PC-3 (cell line): ENCODE data around the gene TTC33. TPM values are rescaled to one million over a fixed set of nuclear protein-coding genes. Genes with fewer than 3 reads are reported as not detected.

Experiments used
- ATAC-seq: fragments of 200-7000 bp; cut with Tn5 transposase; 2 replicates; pipeline ENCODE4 v1.9.1; 2020; ENCODE audit warnings: mild to moderate bottlenecking, moderate library complexity
- BruUV-seq: library from RNA; stranded (reverse); fragments of 400-500 nt; replicated peaks from 2 replicates; lab custom pipeline; 2021; lab: Mats Ljungman, UMichigan
- CTCF ChIA-PET: fragments of 300-600 bp; sonication (Branson Sonifier 250); formaldehyde crosslinking; loops from one replicate; lab custom pipeline; 2022; ENCODE audit warnings: antibody characterized with exemption; lab: Charles Lee
- POLR2A ChIA-PET: fragments of 300-600 bp; sonication (Branson Sonifier 250); formaldehyde crosslinking; loops from one replicate; lab custom pipeline; 2022; ENCODE audit warnings: antibody characterized with exemption; ENCODE audit not compliant: unreplicated experiment; lab: Charles Lee
- DNase-seq: peaks from one replicate; pipeline ENCODE4 v3.0.0-alpha.2; 2015
- H2AFZ ChIP-seq: fragments of 300-600 bp; sonication (generic); 2 replicates; pipeline ENCODE4 v1.6.0; 2016; ENCODE audit warnings: antibody characterized with exemption, low read length
- H3F3A ChIP-seq: fragments of 300-600 bp; sonication (generic); one replicate; pipeline ENCODE4 v1.6.0; 2017; ENCODE audit warnings: antibody characterized with exemption, low read length, control low read depth, mild to moderate bottlenecking; ENCODE audit not compliant: unreplicated experiment
- H3K27ac ChIP-seq: fragments of 300-600 bp; sonication (generic); 2 replicates; pipeline ENCODE4 v1.5.1; 2016; ENCODE audit warnings: mild to moderate bottlenecking, low read length
- H3K27me3 ChIP-seq: fragments of 300-600 bp; sonication (generic); 2 replicates; pipeline ENCODE4 v1.6.1; 2016; ENCODE audit warnings: low read length, mixed read lengths
- H3K36me3 ChIP-seq: fragments of 300-600 bp; sonication (generic); 2 replicates; pipeline ENCODE4 v1.6.1; 2016; ENCODE audit warnings: low read depth, mixed run types, low read length, mixed read lengths
- H3K4me1 ChIP-seq: fragments of 300-600 bp; sonication (generic); 2 replicates; pipeline ENCODE4 v1.5.1; 2016; ENCODE audit warnings: low read length; ENCODE audit not compliant: insufficient read depth
- H3K4me2 ChIP-seq: fragments of 300-600 bp; sonication (generic); 2 replicates; pipeline ENCODE4 v1.6.0; 2016; ENCODE audit warnings: low read length
- H3K4me3 ChIP-seq: fragments of 300-600 bp; sonication (generic); 2 replicates; pipeline ENCODE4 v1.5.1; 2016; ENCODE audit warnings: mild to moderate bottlenecking, low read length, mixed read lengths
- H3K79me2 ChIP-seq: fragments of 300-600 bp; sonication (generic); 2 replicates; pipeline ENCODE4 v1.6.1; 2017; ENCODE audit warnings: low read length, mixed read lengths
- H3K9ac ChIP-seq: fragments of 300-600 bp; sonication (generic); 2 replicates; pipeline ENCODE4 v1.6.0; 2016; ENCODE audit warnings: mild to moderate bottlenecking, low read length
- H3K9me2 ChIP-seq: fragments of 300-600 bp; sonication (generic); replicated peaks from 2 replicates; pipeline ENCODE4 v1.6.1; 2016; ENCODE audit warnings: mixed run types, low read length, mixed read lengths
- H3K9me3 ChIP-seq: fragments of 300-600 bp; sonication (generic); 2 replicates; pipeline ENCODE4 v1.6.1; 2016; ENCODE audit warnings: low read length, mixed read lengths
- H4K20me1 ChIP-seq: fragments of 300-600 bp; sonication (generic); 2 replicates; pipeline ENCODE4 v1.6.1; 2016; ENCODE audit warnings: low read length, mixed read lengths
- EZH2 ChIP-seq: fragments of 300-600 bp; sonication (generic); IDR thresholded peaks from one replicate; pipeline ENCODE4 v1.6.1; 2017; ENCODE audit warnings: antibody characterized with exemption, mild to moderate bottlenecking, low read length; ENCODE audit not compliant: unreplicated experiment
- EZH2phosphoT487 ChIP-seq: fragments of 300-600 bp; sonication (generic); IDR thresholded peaks from 2 replicates; pipeline ENCODE4 v1.6.1; 2018; ENCODE audit warnings: mild to moderate bottlenecking, antibody characterized with exemption, low read length, borderline replicate concordance
- intact Hi-C: fragments of 100-400 bp; cut with micrococcal nuclease; formaldehyde crosslinking; loops from 2 replicates; pipeline ENCODE4 v1.9.0; 2023
- total RNA-seq: library from RNA; depleted of rRNA; stranded (reverse); fragments of >200 nt; gene quantifications from 2 replicates; pipeline ENCODE4 v1.2.3, GENCODE V29; 2014
- TF ChIP-seq, protein P1 (sequence below): fragments of 300-600 bp; sonication (generic); conservative IDR thresholded peaks from 2 replicates; pipeline ENCODE4 v1.5.1; 2017; ENCODE audit warnings: antibody characterized with exemption, low read depth, mild to moderate bottlenecking, low read length

The TTC33 gene
- total RNA-seq, 1 experiment from 2014 or later, result 9.0 TPM

DNA sequence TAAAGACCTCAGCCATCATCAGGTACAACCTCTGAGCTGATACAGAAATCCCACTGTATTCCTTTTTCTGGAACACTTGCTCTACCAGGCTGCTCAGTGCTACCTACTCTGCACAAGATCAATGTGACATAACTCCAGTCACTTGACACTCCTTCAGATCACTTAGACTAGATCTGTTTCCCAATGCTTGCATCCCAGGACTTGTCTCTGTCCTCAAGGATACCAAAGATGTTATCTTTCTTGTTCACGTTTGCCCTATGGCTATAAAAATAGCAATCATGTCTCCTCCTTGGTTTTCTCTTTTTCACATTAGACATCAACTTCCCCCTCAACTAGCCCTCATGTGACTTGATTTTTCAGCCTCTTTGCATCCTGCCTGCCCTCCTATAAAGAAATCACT, 264.1 kb downstream of the TTC33 start:
- no TSS peak for BruUV-seq
- H3K4me1 ChIP-seq, result peaks cover 4% of the 10 kb centered on the region; the same call in 1 of the 2 replicates
- no peak overlapping the region for H3K27ac ChIP-seq
- H4K20me1 ChIP-seq, result no peaks in the 10 kb centered on the region
- no peaks in the 10 kb centered on the region for H3K9me3 ChIP-seq
- H3K36me3 ChIP-seq, result no peaks in the 10 kb centered on the region
- H2AFZ ChIP-seq, result no peak overlapping the region
- ATAC-seq (no peak), DNase-seq (no peak)
- intact Hi-C loops, result no loop called here
- H3K4me3 ChIP-seq, result no peak overlapping the region
- no peaks in the 10 kb centered on the region for H3K9me2 ChIP-seq
- H3F3A ChIP-seq, result no peaks in the 10 kb centered on the region
- no peaks in the 10 kb centered on the region for H3K79me2 ChIP-seq
- ChIA-PET POLR2A (no interaction called here), CTCF (no interaction called here)
- TF ChIP-seq EZH2, result no peak
- TF ChIP-seq, protein P1, sequence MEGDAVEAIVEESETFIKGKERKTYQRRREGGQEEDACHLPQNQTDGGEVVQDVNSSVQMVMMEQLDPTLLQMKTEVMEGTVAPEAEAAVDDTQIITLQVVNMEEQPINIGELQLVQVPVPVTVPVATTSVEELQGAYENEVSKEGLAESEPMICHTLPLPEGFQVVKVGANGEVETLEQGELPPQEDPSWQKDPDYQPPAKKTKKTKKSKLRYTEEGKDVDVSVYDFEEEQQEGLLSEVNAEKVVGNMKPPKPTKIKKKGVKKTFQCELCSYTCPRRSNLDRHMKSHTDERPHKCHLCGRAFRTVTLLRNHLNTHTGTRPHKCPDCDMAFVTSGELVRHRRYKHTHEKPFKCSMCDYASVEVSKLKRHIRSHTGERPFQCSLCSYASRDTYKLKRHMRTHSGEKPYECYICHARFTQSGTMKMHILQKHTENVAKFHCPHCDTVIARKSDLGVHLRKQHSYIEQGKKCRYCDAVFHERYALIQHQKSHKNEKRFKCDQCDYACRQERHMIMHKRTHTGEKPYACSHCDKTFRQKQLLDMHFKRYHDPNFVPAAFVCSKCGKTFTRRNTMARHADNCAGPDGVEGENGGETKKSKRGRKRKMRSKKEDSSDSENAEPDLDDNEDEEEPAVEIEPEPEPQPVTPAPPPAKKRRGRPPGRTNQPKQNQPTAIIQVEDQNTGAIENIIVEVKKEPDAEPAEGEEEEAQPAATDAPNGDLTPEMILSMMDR, result no peak
- no peak for TF ChIP-seq EZH2phosphoT487
- no peaks in the 10 kb centered on the region for H3K27me3 ChIP-seq
- no peak overlapping the region for H3K9ac ChIP-seq
- H3K4me2 ChIP-seq, result no peak overlapping the region

DNA sequence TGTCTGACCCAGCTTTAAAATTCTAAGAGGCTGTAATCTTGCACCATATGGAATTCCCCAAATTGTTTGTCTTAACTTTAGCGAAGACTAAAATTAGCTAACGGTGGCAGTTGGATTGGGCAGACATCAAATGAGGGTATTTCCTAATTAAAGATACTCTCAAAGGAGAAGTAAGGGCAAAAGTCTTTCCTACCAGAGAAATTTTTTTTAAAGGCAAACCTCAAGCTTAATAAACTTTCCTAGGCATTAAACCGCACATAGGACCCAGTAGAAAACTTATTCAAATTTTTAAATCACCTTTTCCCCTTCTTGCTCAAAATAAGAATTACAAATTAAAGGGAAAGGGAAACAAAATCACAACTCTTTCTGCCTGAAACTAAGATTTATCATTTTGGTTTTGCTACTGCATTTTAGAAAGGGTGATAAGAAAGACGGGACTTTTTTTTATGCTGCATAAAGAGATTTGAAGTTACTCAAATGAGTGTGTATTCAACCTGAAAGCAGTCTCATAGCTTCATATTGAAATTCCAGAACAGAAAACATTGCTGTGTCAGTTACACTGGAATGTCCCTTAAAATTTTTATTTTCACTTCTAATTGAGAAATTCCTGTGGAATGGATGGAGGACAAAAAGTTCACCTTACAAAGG, 265.2 kb downstream of the TTC33 start:
- H3K27me3 ChIP-seq, result no peaks in the 10 kb centered on the region
- H3K4me3 ChIP-seq, result no peak overlapping the region
- no peak for TF ChIP-seq EZH2phosphoT487
- TF ChIP-seq, protein P1, result no peak
- TF ChIP-seq EZH2, result no peak
- no TSS peak for BruUV-seq
- ATAC-seq (no peak), DNase-seq (no peak)
- H3F3A ChIP-seq, result no peaks in the 10 kb centered on the region
- no peaks in the 10 kb centered on the region for H4K20me1 ChIP-seq
- H3K4me1 ChIP-seq, result peaks cover 4% of the 10 kb centered on the region; the same call in 1 of the 2 replicates
- no peaks in the 10 kb centered on the region for H3K79me2 ChIP-seq
- H3K4me2 ChIP-seq, result no peak overlapping the region
- no peak overlapping the region for H2AFZ ChIP-seq
- POLR2A ChIA-PET, result interaction anchor here (0.6 kb wide), 1 partner anchor 61 kb away, joined by 3 read pairs; no protein-coding TSS in a partner anchor
- H3K9me2 ChIP-seq, result no peaks in the 10 kb centered on the region
- H3K36me3 ChIP-seq, result no peaks in the 10 kb centered on the region
- no peaks in the 10 kb centered on the region for H3K9me3 ChIP-seq
- H3K27ac ChIP-seq, result no peak overlapping the region
- intact Hi-C loops, result no loop called here
- H3K9ac ChIP-seq, result no peak overlapping the region
- CTCF ChIA-PET, result no interaction called here

DNA sequence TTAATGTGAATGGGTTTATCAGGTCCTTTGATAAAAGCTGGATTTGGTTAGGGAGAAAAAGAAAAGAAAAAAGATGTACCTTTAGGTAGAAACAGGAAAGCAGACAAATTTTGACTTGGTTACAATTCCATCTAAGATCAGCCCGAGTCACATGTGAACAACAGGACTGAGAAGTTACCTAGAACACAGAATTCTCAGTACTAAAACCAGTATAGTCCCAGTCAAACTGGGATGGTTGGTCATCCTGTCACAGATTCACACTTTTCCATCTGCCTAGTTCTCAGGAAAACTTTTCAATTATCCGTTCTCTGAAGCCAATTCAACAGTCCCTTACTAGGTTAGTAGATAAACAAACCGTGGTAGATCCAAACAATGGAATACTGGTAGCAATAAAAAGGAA, 266.3 kb downstream of the TTC33 start:
- Histone ChIP-seq H3K9me2 (no peaks in the 10 kb centered on the region), H3K9ac (no peak overlapping the region), H2AFZ (no peak overlapping the region), H3K36me3 (no peaks in the 10 kb centered on the region), H3K4me1 (peaks cover 4% of the 10 kb centered on the region; the same call in 1 of the 2 replicates), H3K27ac (no peak overlapping the region), H3F3A (no peaks in the 10 kb centered on the region), H3K4me3 (no peak overlapping the region), H3K4me2 (no peak overlapping the region), H4K20me1 (no peaks in the 10 kb centered on the region), H3K79me2 (no peaks in the 10 kb centered on the region), H3K9me3 (no peaks in the 10 kb centered on the region), H3K27me3 (no peaks in the 10 kb centered on the region)
- CTCF ChIA-PET, result no interaction called here
- TF ChIP-seq EZH2phosphoT487 (no peak), EZH2 (no peak)
- TF ChIP-seq, protein P1, result no peak
- no TSS peak for BruUV-seq
- ATAC-seq (no peak), DNase-seq (no peak)
- intact Hi-C loops, result no loop called here
- POLR2A ChIA-PET, result no interaction called here
